Hematopoietic multipotent progenitor cell (in vitro differentiated cells): ENCODE measurements around the gene HSPB8. TPM values are rescaled to one million over a fixed set of nuclear protein-coding genes. Genes with fewer than 3 reads are reported as not detected.
A peak's percentile ranks its signal among the peaks of the same experiment; 100 is the strongest.

ENCODE experiments used
- DNase-seq, 3 donors: peaks; one replicate each; pipeline ENCODE4 v3.0.0-alpha.2; 2011 to 2015; ENCODE audit warnings: low read depth in 2 of 3, low spot score in 2 of 3
- total RNA-seq: library from RNA; depleted of rRNA; stranded (reverse); fragments of >200 nt; gene quantifications from one replicate; pipeline ENCODE4 v1.2.3, GENCODE V29; 2012

Gene HSPB8
- total RNA-seq, 1 donor = not detected

GRCh38 chr12:119169150-119169549, 9.6 kb upstream of the HSPB8 start:
- no peak for DNase-seq

GRCh38 chr12:119171291-119171690, 7.4 kb upstream of the HSPB8 start:
- no peak for DNase-seq

GRCh38 chr12:119171691-119172425, 6.9 kb upstream of the HSPB8 start:
- no peak for DNase-seq

GRCh38 chr12:119175081-119175480, 3.6 kb upstream of the HSPB8 start:
- no peak for DNase-seq

GRCh38 chr12:119176267-119177055, 2.3 kb upstream of the HSPB8 start:
- DNase-seq = peak in 1 of 3 donors; percentile 5

DNA sequence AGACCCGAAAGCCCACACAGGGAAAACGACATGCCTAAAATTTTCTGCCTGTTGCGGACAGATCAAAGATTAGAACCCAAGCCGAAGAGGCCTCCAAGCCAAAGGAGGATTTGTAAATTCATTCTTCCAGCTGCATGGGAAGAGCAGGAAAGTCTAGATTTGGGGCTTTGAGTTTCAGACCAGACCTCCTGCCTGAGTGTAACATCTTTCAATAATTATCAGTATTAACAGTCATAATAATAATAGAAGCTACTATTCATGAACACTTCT, 1.7 kb upstream of the HSPB8 start:
- no peak for DNase-seq

DNA sequence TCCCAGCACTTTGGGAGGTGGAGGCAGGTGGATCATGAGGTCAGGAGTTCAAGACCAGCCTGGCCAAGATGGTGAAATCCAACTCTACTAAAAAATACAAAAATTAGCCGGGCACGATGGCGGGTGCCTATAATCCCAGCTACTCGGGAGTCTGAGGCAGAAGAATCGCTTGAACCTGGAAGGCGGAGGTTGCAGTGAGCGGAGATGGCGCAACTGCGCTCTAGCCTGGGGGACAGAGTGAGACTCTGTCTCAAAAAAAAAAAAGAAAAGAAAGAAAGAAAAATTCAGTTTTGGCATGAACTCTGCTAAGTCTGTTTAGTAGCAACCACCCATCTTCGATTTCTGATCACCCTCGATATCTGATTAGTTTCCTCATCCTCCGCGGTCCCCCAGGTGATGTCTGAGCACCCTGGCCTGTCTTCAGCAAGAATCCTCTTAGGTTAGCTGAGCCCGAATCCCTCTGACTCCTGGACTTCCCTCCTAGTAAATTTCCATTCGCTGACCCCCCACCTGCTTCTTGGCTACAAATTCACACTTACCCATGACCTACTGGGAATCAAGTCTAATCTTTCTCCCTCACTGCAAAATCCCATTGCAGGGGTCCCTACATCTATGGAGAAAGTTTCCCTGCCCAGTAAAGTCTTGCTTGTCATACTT, 879 bp upstream of the HSPB8 start:
- no peak for DNase-seq

DNA sequence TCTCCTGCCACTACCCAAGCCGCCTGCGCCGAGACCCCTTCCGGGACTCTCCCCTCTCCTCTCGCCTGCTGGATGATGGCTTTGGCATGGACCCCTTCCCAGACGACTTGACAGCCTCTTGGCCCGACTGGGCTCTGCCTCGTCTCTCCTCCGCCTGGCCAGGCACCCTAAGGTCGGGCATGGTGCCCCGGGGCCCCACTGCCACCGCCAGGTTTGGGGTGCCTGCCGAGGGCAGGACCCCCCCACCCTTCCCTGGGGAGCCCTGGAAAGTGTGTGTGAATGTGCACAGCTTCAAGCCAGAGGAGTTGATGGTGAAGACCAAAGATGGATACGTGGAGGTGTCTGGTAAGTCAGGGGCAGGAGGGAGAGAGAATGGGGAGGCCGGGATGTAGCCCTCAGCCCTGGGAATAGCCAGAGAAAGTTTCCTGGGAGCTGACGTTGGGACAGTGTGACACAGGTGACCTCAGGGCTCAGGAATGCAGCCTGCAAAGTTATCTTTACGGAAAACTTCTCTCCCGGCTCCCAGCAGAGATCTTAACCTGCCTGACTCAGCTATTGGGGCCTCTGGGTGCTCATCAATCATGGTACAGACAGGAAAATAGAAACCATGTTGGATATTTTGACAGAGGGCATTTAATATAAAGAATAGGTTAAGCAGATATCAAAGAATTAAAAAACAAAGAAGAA, 747 bp downstream of the HSPB8 start:
- DNase-seq = no peak

GRCh38 chr12:119180380-119181040, 1.8 kb downstream of the HSPB8 start:
- DNase-seq = no peak

DNA sequence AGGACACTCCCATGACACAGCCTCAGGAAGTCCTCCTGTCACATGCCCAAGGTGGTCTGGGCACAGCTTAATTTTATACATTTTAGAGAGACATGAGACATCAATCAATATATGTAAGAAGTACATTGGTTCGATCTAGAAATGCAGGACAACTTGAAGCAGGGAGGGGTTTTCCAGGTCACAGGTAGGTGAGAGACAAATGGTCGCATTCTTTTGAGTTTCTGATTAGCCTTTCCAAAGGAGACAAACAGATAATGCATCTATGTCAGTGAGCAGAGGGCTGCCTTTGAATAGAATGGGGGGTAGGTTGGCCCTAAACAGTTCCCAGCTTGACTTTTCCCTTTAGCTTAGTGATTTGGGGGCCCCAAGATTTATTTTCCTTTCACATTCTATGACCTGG, 2.5 kb downstream of the HSPB8 start:
- DNase-seq = no peak

DNA sequence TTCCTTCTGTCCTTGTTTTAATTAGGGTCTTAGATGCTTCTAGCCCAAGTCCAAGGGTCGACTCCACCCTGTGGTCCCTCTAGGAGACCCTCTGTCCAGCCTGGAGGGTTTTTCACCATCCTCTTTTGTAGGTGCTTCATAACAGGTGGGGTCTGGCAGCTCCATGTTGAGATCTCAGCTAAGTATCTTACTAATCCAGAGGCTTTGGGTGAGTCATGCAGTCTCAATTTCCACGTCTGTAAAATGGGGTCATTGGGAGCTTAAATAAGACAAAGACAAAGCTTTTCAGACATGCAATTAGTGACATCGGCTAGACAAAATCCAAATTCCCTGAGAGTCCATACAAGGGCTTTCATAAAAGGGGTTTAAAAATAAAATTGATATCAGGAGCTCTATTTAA, 3.2 kb downstream of the HSPB8 start:
- no peak for DNase-seq

GRCh38 chr12:119182701-119183493, 4.2 kb downstream of the HSPB8 start:
- no peak for DNase-seq

- DNase-seq = no peak
Measured at GRCh38 chr12:119183942-119184695, 5.4 kb downstream of the HSPB8 start.

- no peak for DNase-seq
Measured at GRCh38 chr12:119195256-119195655, 16.5 kb downstream of the HSPB8 start.

- no peak for DNase-seq
Measured at GRCh38 chr12:119198440-119198839, 19.7 kb downstream of the HSPB8 start.

DNA sequence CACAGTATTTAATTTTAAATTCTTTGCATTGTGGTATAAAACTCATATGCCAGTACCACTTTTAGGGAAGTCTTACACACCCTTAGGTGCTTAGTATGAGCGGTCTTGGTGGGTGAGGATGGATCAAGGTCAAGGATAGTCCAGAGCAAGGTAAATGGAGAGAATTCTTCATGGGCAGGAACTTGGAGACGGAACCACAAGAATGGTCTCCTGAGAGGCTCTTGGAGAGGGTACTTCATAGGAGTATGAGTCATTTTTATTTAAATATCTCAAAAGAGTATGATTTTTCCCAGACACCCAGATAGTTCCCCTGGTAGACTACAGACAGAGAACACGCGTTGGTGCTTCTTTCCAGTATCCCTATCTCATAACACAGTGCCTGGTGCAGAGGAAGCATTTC, 21.9 kb downstream of the HSPB8 start:
- DNase-seq = no peak

DNA sequence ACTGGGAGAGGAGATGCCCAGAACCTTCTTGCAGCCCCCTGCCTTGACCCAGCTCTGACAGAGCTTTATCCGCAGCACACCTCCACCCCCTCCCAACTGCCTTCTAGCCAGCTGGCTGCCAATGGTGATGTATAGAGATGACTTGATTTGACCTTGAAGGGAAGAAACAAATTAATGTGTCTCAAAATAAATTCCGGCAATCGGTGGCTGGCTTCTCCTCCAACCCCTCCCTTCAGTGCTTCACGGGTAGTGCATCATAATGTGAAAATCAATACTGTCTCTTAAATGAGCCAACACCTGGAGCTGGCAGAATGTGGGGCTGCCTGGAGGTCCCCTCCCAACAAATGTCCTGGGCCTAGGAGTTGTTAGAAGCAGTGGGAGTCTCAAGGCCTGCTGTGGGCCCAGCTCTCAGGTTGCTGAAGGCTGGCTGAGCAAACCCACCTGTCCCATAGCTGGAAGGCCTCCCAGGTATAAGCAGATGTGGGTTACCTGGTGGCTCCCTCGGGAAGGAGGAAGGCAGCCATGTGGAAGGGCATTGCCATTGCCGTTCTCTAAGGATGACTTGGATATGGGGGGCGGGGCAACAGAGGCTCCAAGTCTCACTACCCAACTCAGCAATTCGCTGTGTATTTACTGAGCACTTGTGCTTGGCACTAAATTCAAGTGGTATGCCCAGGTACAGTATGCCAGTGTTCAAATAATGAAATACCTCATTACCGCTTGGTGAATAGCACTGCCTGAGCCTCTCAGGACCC, 23.2 kb downstream of the HSPB8 start:
- no peak for DNase-seq

DNA sequence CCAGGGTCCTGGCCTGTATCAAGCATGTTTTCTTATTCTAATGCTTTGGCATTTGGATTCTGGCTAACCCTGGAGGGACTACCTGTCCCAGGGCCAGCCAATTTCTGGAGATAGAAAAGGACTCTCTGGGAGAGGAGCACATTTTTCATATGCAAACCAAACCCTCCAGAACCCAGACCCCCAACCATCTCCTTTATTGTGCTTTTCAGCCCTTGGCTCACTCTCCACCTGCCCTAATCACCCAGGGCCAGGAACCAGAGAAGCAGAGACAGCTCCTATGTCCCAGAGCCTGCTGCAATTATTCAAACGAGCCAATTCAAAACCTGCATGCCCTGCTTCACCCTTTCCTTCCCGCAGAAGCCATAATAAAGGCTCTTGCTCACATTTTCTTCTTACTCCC, 23.8 kb downstream of the HSPB8 start:
- no peak for DNase-seq

GRCh38 chr12:119204131-119204530, 25.4 kb downstream of the HSPB8 start:
- no peak for DNase-seq
